H1 (cell line): Measurements from ENCODE around the gene C20orf202. TPM values are rescaled to one million over a fixed set of nuclear protein-coding genes. Genes with fewer than 3 reads are reported as not detected.

ENCODE experiments used
- POU5F1 ChIP-seq: IDR thresholded peaks from 2 replicates; pipeline ENCODE4 v1.6.1; 2011; ENCODE audit warnings: low read depth, mild to moderate bottlenecking, low read length, moderate library complexity
- TCF12 ChIP-seq: IDR thresholded peaks from 2 replicates; pipeline ENCODE4 v1.6.1; 2011; ENCODE audit warnings: low read depth, mild to moderate bottlenecking, low read length
- ZNF274 ChIP-seq: IDR thresholded peaks from 2 replicates; pipeline ENCODE4 v1.7.0; 2012; ENCODE audit warnings: low read length, borderline replicate concordance; ENCODE audit errors: extremely low read depth
- polyA plus RNA-seq, 7 experiments: library from polyadenylated mRNA; depleted of rRNA in 3 of 7; stranded (reverse) in 5 of 7; unstranded in 2 of 7; fragments of >200 nt in 5 of 7; fragments of 200-250 nt in 2 of 7; gene quantifications; 1 replicate in 5 of 7; 2 replicates in 1 of 7; 4 replicates in 1 of 7; pipeline versions ENCODE4 v1.2.1 to v1.2.3, GENCODE V29; 2011 to 2013; ENCODE audit warnings: missing spikeins in 2 of 7, mixed read lengths in 2 of 7
- total RNA-seq: library from RNA; stranded (reverse); fragmentation: NEBNext Ultra II Directional; extraction: Animal tissue kit (Norgen Biotek cat#: 25700); gene quantifications from 2 replicates; pipeline ENCODE4 v1.2.1, GENCODE V29; 2021
- TF ChIP-seq, protein P1 (sequence below), 3 experiments: IDR thresholded peaks; 1 replicate in 2 of 3; 2 replicates in 1 of 3; pipeline versions ENCODE4 v1.5.1 to v1.6.1; 2011; ENCODE audit warnings: low read length in 3 of 3, mild to moderate bottlenecking in 3 of 3, inconsistent platforms in 2 of 3, low read depth in 1 of 3, moderate library complexity in 1 of 3; ENCODE audit not compliant: insufficient read depth in 1 of 3; ENCODE audit errors: control extremely low read depth in 1 of 3
- TF ChIP-seq, protein P2 (sequence below): IDR thresholded peaks from 2 replicates; pipeline ENCODE4 v1.6.1; 2012; ENCODE audit warnings: low read length, inconsistent platforms

The C20orf202 gene
- total and polyA plus RNA-seq, 2 of the 8 experiments (the other 6 are each of a cell fraction or from before 2014, with no cell fraction given), result 0.12 TPM; not detected in 1

DNA sequence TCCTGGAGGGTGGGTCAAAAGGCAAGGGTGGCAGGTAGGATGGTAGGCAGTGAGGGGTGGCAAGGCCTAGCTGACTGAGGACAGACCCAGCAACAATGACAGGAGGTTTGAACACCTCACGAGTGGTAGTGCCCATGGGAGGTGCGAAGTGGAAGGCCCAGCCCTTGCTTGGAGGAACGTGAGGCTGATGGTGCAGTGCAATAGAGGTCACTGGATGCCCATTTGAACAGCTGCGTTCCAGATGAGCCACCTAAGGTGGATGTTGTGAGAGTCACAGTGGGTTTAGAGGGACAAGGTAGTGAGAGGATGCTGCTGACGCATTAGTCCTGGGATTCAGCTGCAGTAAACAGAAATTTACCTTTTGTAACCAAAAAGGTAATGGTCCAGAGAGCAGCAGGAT is 34.0 kb upstream of the C20orf202 start (continued):
- TF ChIP-seq, protein P1, sequence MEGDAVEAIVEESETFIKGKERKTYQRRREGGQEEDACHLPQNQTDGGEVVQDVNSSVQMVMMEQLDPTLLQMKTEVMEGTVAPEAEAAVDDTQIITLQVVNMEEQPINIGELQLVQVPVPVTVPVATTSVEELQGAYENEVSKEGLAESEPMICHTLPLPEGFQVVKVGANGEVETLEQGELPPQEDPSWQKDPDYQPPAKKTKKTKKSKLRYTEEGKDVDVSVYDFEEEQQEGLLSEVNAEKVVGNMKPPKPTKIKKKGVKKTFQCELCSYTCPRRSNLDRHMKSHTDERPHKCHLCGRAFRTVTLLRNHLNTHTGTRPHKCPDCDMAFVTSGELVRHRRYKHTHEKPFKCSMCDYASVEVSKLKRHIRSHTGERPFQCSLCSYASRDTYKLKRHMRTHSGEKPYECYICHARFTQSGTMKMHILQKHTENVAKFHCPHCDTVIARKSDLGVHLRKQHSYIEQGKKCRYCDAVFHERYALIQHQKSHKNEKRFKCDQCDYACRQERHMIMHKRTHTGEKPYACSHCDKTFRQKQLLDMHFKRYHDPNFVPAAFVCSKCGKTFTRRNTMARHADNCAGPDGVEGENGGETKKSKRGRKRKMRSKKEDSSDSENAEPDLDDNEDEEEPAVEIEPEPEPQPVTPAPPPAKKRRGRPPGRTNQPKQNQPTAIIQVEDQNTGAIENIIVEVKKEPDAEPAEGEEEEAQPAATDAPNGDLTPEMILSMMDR (IDR thresholded peaks at IDR 0.05; ENCODE audit: control extremely low read depth in 1 of 3, insufficient read depth in 1 of 3, low read depth in 1 of 3, low read length in 3 of 3), result no peak
- no peak for TF ChIP-seq ZNF274
- TF ChIP-seq, protein P2, sequence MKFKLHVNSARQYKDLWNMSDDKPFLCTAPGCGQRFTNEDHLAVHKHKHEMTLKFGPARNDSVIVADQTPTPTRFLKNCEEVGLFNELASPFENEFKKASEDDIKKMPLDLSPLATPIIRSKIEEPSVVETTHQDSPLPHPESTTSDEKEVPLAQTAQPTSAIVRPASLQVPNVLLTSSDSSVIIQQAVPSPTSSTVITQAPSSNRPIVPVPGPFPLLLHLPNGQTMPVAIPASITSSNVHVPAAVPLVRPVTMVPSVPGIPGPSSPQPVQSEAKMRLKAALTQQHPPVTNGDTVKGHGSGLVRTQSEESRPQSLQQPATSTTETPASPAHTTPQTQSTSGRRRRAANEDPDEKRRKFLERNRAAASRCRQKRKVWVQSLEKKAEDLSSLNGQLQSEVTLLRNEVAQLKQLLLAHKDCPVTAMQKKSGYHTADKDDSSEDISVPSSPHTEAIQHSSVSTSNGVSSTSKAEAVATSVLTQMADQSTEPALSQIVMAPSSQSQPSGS, result no peak
- TF ChIP-seq TCF12, result no peak
- TF ChIP-seq POU5F1, result no peak
- TF ChIP-seq, all 59 proteins: peak for 0
